ENCODE measurements around the gene KIFBP.

KIFBP gene

DNA sequence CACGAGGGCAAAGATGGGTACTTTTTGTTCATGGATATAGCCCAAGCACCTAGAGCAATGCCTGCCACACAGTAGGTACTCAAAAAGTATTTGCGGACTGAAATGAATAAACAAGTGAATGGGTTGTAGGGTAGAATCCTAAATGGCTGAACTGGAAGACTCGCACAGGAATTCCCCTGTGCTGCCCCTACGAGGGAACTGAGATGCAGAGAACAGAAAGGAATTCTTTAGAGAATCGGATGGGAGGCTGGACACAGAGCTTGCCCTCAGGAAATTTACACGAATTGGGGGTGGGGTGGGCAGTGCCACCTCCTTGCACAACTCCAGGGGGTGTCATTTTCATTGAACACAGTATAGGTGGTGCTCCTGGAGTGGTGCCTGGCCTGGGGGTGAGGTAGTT lies 64.1 kb downstream of the KIFBP start:
- no peak for DNase-seq

DNA sequence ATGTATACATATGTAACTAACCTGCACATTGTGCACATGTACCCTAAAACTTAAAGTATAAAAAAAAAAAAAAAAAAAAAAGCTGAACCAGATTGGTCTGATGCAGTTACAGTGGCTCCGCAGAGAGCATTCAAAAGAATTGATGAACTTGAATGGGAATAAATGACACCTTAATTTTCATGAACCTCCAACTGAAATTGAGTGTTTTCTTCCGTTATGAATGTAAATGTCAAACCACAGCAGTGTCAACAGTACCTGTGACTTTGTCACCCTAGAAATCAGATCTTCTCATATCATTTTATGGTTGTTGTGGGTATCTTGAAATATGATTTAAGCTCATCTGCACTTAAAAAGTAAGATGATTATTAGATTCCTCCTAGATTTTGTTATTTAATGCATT lies 66.6 kb downstream of the KIFBP start:
- DNase-seq: no peak

DNA sequence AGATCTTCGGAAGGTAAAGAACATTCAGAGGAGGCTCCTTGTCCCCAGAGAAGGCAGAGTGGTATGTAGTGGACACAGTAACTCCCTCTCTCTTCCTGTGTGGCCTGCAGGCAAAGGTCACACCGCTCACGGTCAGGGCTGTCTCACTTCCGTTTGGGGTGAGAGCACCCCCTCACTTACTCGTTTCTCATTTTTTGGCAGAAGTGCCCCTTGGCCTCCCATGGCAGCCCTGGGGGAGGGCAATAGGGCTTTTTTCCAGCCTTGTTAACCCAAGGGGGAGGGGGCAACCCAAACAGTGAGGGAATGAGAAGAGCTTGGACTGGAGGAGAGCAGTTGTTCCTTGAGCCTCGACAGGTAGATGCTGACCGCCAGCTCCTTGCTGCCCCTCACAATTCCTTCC lies 67.5 kb downstream of the KIFBP start:
- DNase-seq: no peak

DNA sequence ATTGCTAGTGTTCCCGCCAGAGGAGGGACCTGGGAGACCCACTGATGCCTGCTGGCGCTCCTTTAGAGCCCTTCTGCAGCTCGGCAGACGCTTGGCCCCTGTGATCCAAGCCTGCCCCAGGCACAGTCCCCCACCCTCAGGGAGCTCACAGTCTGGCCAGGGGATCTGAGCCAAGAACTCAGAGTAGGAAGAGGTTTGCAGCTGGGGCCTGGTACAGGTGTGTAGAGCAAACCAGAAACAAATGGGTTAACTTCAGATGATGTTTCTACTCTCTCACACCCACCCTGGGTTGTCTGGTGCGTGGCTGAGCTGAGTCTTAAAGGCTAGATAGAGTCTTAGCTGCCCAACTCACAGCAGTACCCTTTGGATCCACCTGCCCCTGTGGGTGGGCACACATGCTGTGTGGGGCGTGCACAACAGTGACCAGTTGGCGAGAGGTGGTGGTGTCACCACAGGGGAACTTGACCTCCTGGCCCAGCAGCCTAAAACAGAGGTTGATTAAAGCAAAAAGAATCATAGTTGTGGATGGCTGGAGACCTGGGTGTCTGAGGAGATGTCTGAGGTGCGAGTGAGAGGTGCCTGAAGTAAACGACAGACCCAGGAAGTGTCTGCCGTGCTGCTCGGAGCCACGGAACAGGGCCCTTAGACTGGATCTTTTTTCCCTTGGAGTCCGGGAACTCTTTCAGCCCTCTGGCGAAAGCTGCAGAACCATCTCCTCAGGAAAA lies 68.1 kb downstream of the KIFBP start:
- no peak for DNase-seq

DNA sequence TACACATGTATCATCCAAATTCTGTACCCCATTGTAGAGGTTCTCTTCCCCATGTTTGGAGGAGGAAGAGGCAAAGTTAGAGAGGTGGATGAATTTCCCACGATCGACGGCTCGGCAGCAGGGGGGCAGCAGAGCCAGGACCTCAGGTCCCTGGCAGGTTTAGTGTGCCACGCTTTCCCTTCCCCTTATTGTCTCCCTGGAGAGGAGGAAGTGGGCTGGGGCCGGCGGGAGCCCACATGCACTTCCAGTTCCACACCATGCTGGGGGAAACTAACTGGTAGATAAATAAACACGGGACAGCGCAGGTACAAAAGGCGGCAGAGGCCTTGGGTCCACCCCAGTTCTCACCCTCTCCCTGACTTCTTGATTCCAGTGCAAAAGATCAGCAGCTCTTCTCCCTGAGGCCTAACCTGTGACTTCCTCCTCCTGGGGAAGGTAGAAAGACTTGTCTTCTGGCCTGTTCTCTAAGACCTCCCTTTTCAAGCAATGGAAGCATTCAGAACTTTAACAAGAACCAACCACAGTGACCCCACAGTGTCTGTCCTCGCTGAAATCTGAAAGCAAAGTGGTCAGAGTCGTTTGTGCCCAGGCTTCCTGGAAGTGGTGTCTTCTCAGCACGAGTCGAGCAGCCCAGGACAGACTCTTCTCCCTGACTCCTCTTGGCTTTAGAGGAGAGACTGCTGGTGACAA lies 68.8 kb downstream of the KIFBP start:
- DNase-seq: no peak

DNA sequence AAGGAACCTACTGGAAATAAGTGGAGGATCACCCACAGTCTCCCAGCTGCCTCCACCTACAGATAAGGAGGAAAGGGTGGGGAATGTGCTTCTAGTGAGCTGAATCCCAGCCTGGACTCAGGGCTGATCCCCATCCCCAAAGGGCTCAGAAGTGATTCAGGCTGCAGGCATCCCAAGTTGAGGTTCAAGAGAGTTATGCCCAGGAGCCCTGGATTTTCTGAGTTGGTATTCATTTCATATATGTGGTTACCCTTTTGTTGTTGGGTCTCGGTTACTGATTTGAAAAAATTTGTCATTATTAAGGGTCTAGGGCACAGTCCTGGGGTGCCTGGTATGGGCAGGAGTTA lies 69.3 kb downstream of the KIFBP start:
- no peak for DNase-seq

DNA sequence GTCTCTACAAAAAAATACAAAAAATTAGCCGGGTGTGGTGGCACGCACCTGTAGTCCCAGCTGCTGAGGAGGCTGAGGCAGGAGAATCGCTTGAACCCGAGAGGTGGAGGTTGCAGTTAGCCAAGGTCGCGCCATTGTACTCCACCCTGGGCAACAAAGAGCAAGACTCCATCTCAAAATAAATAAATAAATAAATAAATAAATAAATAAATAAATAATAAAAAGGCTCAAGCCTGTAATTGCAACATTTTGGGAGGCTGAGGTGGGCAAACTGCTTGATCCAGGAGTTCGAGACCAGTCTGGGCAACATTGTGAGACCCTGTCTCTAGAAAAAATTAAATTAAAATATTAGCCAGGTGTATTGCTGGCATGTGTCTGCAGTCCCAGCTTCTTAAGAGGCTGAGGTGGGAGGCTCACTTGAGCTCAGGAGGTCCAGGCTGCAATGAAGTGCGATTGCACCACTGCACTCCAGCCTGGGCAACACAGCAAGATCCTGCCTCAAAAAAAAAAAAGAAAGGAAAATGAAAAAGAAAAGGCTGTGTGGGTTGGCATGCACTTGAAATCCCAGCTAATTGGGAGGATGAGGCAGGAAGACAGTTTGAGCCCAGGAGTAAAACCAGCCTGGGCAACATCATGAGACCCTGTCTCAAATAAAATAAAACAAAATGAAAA lies 71.7 kb downstream of the KIFBP start:
- DNase-seq: no peak

DNA sequence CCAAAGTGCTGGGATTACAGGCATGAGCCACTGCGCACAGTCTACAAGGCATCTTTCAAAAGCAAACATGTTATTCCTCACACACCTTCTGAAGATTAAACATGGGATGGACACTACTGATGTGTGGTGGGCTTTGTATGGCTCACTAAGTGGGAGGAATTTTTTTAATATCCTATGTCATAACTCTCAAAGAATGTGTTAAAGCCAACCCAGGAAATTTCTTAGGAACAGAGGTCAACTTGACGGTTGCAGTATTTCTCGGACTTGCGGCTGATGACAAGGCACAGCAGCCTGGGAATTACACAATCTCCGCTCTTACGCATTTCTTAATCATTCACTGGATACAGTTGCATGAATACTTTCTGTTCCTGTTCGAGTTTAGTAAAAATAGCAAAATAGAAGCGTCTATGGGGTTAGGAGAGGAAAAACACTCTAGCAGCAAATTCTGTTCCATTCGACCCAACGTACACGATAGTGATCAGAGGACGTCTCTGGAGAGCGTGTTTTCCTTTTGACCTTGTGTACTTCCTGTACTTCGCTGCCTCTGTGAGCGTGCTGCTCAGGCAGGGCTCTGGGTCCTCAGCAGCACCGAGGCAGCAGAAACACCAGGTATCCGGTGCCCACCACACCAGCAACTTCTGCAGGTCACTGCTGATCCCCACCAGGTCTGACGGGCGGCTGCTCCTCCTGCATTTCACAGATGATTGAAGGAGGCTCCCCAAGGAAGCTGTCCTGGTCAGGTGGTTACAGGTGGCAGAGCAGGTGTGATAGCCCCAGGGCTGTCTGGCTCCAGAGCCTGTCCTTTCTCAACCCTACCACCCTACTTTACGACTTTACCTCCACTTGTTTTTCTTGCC lies 72.9 kb downstream of the KIFBP start:
- DNase-seq: peak in 2 of 3 experiments; percentile 41 to 61

DNA sequence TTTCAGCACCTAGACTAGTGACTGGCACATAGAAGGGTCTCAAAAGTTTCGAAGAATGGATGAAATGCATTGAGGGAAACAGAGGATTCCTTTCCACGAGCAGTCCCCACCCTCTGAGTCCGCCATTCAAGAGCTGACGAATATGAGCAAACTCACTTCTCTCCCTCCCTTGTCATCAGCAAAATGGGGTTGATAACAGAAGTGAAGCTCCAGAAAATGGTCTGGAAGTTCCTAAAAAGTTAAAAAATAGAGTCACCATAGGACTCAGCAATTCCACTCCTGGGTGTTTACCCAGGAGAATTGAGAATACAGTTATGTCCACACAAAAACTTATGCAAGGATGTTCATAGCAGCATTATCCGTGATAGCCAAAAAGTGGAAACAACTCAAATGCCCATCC lies 74.3 kb downstream of the KIFBP start:
- no peak for DNase-seq

DNA sequence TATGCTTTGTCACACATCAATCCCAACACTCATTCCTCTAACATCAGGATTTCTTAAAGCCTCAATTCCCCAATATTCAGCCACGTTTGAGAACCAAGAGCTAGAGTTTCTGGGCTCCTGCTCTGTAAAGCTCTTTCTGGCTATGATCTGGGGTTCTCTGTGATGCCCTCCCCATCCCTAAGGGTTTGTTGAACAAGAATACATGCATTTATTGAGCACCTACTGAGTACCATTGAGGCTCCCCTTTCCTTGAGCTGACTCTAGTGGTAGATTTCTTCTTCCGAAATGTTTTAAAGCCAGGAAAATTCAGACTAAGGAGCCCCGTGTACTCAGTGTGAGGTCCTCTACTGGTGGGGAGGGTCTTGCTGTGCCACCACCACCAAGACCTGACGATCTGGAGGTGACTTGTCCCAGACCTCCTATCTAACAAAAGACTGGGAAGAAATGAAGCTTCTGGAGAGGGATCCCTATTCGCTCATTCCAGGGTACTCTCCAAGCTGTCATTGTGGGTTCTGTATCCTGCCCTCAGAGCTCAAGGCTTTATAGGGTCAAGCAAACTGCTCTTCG lies 76.2 kb downstream of the KIFBP start:
- no peak for DNase-seq

DNA sequence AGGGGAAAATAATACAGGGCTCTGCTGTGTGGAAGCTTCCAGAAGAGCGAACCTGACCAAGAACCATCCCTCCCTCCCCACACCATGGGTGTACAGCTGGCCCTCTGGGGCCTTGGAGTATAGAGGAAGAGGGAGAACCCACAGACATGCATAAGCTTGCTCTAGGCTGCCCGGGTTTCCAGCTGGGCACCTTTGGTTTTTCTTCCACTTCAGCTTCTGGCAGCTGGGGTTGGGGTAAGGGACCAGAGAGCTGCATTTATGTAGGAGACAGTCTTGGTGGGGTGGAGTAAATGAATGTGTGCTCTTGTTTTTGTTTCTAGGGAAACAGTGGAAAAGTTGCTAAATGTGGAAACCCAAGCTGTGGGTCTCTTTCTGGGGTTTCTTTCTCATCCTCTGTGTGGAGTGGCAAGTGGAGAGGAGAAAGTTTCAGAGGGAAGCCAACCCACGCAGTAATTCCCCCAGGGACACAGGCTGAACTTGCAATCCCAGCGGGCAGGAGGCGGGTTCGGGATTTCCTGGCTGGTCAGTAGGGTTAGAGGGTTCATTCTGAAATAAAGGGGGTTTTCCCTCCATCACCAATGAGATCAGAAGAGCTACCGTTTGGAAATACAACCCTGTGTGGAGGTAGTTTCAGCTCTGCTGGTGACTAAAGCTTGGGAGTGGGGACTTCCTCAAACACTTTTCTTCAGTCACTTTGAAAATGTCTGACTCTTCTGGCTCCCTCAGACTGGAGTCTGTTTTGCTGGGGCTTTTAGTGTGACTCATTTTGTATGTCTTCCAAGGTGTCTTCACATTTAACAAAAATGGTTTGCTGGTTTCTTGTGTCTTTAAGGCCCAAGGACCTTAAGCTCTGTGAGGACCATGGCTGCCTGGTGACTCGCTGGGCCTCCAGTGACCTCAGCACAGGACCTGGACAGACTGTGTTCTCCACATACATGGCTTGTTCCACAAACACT lies 77.1 kb downstream of the KIFBP start:
- DNase-seq: no peak
